NCI-H1417 (cell line): ENCODE results near the gene IL17RE.
"Not testable (repeated sequence)": the region's sequence is repeated elsewhere in the genome, so short reads cannot be mapped to it uniquely, and the experiment has no call there.

ENCODE experiments used
- DNase-seq, 3 experiments: peaks; one replicate each; lab custom pipeline; 2025; lab: John Stamatoyannopoulos, UW

The IL17RE gene

GRCh38 chr3:9879830-9880549, 22.7 kb upstream of the IL17RE start, which contains the start of gene CIDEC:
Gene CIDEC, minus strand, starts transcription at chr3:9880253. Its CDS starts 1,767 bp downstream, at chr3:9878486.
- no peak for DNase-seq

GRCh38 chr3:9881441-9881840, 21.2 kb upstream of the IL17RE start:
- DNase-seq: no peak

- DNase-seq: no peak
These were observed 18.7 kb upstream of the IL17RE start for GRCh38 chr3:9883706-9884554.

- DNase-seq: no peak
These were observed 18.0 kb upstream of the IL17RE start for GRCh38 chr3:9884555-9885165.

GRCh38 chr3:9886328-9886727, 16.3 kb upstream of the IL17RE start:
- DNase-seq: no peak

- no peak for DNase-seq
These were observed 15.2 kb upstream of the IL17RE start for GRCh38 chr3:9887480-9887879.

GRCh38 chr3:9888540-9888939, 14.1 kb upstream of the IL17RE start:
- no peak for DNase-seq

- DNase-seq: no peak
These were observed 13.2 kb upstream of the IL17RE start for GRCh38 chr3:9889405-9889804.

GRCh38 chr3:9890249-9891071, 12.2 kb upstream of the IL17RE start, which contains the start of gene JAGN1:
Gene JAGN1, plus strand, starts transcription at chr3:9890610. Its CDS starts 113 bp downstream, at chr3:9890723.
- DNase-seq: peak; percentile 81 to 86 (median 81)

- no peak for DNase-seq
These were observed 11.5 kb upstream of the IL17RE start for GRCh38 chr3:9891072-9891622.

GRCh38 chr3:9893739-9894138, 8.9 kb upstream of the IL17RE start:
- no peak for DNase-seq

- not testable (repeated sequence) for DNase-seq
These were observed 6.9 kb upstream of the IL17RE start for GRCh38 chr3:9895715-9896114.

- DNase-seq: not testable (repeated sequence)
These were observed 5.8 kb upstream of the IL17RE start for GRCh38 chr3:9896755-9897407.

- peak in 1 of 3 experiments; percentile 37 for DNase-seq
These were observed 5.0 kb upstream of the IL17RE start for GRCh38 chr3:9897408-9898372.

GRCh38 chr3:9898467-9899241, 4.0 kb upstream of the IL17RE start:
- DNase-seq: no peak

- no peak for DNase-seq
These were observed 3.3 kb upstream of the IL17RE start for GRCh38 chr3:9899289-9899791.

GRCh38 chr3:9900965-9901415, 1.7 kb upstream of the IL17RE start:
- not testable (repeated sequence) for DNase-seq

GRCh38 chr3:9901967-9902366, 681 bp upstream of the IL17RE start:
- DNase-seq: no peak

- no peak for DNase-seq
These were observed 583 bp downstream of the IL17RE start for GRCh38 chr3:9903238-9903624.
